Subcutaneous adipose tissue (tissue), 4 donors: Measurements from ENCODE around the gene NDUFS7. TPM values are rescaled to one million over a fixed set of nuclear protein-coding genes. Genes with fewer than 3 reads are reported as not detected.

Experiments used
- CTCF ChIP-seq: fragments of 450-650 bp; IDR thresholded peaks from one replicate; pipeline ENCODE4 v1.5.1; 2016; ENCODE audit warnings: low read depth, mild to moderate bottlenecking, control low read depth, antibody characterized with exemption, moderate library complexity
- total RNA-seq, 4 donors: library from RNA; depleted of rRNA; stranded (reverse); fragments of >200 nt; gene quantifications; one replicate each; pipeline ENCODE4 v1.1.0, GENCODE V29; 2016

The NDUFS7 gene
- total RNA-seq, 4 donors from 2014 or later = 38.5 to 105 (median 95.6) TPM

DNA sequence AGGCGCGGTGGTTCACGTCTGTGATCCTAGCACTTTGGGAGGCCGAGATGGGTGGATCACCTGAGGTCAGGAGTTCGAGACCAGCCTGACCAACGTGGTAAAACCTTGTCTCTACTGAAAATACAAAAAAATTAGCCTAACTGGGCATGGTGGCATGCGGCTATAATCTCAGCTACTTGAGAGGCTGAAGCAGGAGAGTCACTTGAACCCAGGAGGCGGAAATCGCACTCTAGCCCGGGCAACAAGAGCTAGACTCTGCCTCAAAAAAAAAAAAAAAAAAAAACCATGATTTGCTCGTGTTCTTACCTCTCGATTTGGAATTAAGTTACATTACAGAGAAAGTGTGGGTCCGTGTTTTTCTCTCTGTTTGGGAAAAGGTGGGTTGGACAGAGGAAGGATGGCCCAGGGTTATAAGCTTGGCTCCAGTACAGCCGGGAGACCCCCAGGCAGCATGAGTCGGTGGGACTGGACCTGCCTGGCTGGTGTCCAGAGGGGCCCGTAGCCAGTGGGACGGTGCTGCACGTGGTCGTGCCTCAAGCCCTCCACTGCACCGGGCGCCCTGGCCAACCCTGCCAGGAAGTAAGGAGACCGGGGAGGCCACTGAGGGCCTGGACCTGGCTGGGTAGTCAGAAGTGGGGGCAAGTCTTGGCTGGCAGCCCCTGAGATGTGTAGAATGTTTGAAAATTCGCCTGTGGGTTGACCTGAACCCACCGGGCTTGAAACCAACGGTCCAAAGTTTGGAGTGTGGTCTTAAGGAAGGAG is 58.2 kb downstream of the NDUFS7 start:
- TF ChIP-seq CTCF = no peak

Other genes with a start within 250 kb of the NDUFS7 start
- gene SBNO2, start 209.6 kb upstream of the NDUFS7 start, total RNA-seq = 10 to 100 TPM; 13.4 to 51.2 (median 19.1) TPM
- gene STK11, start 178.1 kb upstream of the NDUFS7 start, total RNA-seq = 10 to 100 TPM; 22.8 to 71.8 (median 31.9) TPM
- gene CBARP, start 145.9 kb upstream of the NDUFS7 start, total RNA-seq = 1 to 10 TPM in 1 of 4 donors, under 1 TPM in 1, not detected in 2; 0.57 to 1.1 TPM
- 100 to 1,000 TPM in 1 of 4 donors, 10 to 100 TPM in 3; 47.9 to 118 (median 66.1) TPM for gene ATP5F1D, start 142.2 kb upstream of the NDUFS7 start, total RNA-seq
- gene MIDN, start 135.3 kb upstream of the NDUFS7 start, total RNA-seq = 10 to 100 TPM in 2 of 4 donors, 1 to 10 TPM in 2; 8.0 to 43.1 (median 12.2) TPM
- gene CIRBP, start 114.6 kb upstream of the NDUFS7 start, total RNA-seq = 100 to 1,000 TPM; 159 to 753 (median 413) TPM
- gene FAM174C, start 108.4 kb upstream of the NDUFS7 start, total RNA-seq = 10 to 100 TPM; 37.4 to 76.7 (median 46.7) TPM
- not detected for gene EFNA2, start 98.0 kb upstream of the NDUFS7 start, total RNA-seq
- 10 to 100 TPM in 3 of 4 donors, 1 to 10 TPM in 1; 4.2 to 29.3 (median 17.2) TPM for gene GAMT, start 17.6 kb downstream of the NDUFS7 start, total RNA-seq
- 10 to 100 TPM; 25.8 to 46.7 (median 33.6) TPM for gene DAZAP1, start 23.7 kb downstream of the NDUFS7 start, total RNA-seq
- 1,000 to 10,000 TPM; 2,032 to 3,816 (median 2,914) TPM for gene RPS15, start 54.5 kb downstream of the NDUFS7 start, total RNA-seq
- under 1 TPM in 3 of 4 donors, not detected in 1; 0.17 to 0.22 (median 0.19) TPM for gene APC2, start 66.2 kb downstream of the NDUFS7 start, total RNA-seq
- 10 to 100 TPM in 3 of 4 donors, 1 to 10 TPM in 1; 2.9 to 29.4 (median 19.5) TPM for gene C19orf25, start 95.3 kb downstream of the NDUFS7 start, total RNA-seq
- gene PCSK4, start 106.4 kb downstream of the NDUFS7 start, total RNA-seq = 1 to 10 TPM in 3 of 4 donors, under 1 TPM in 1; 0.65 to 2.6 (median 1.8) TPM
- gene REEP6, start 107.3 kb downstream of the NDUFS7 start, total RNA-seq = 10 to 100 TPM in 1 of 4 donors, 1 to 10 TPM in 3; 3.1 to 19.0 (median 3.7) TPM
- gene ADAMTSL5, start 129.1 kb downstream of the NDUFS7 start, total RNA-seq = 1 to 10 TPM in 1 of 4 donors, under 1 TPM in 1, not detected in 2; 0.51 to 1.3 TPM
- gene PLK5, start 140.2 kb downstream of the NDUFS7 start, total RNA-seq = not detected
- 1 to 10 TPM; 4.9 to 7.9 (median 6.5) TPM for gene MEX3D, start 184.4 kb downstream of the NDUFS7 start, total RNA-seq
- 10 to 100 TPM; 31.0 to 83.6 (median 35.5) TPM for gene MBD3, start 209.0 kb downstream of the NDUFS7 start, total RNA-seq
- 10 to 100 TPM; 55.0 to 76.8 (median 73.8) TPM for gene UQCR11, start 221.6 kb downstream of the NDUFS7 start, total RNA-seq